ENCODE results near the gene PALM3. TPM values are rescaled to one million over a fixed set of nuclear protein-coding genes. Genes with fewer than 3 reads are reported as not detected.
A peak's percentile ranks its signal among the peaks of the same experiment; 100 is the strongest.

Gene PALM3, protein sequence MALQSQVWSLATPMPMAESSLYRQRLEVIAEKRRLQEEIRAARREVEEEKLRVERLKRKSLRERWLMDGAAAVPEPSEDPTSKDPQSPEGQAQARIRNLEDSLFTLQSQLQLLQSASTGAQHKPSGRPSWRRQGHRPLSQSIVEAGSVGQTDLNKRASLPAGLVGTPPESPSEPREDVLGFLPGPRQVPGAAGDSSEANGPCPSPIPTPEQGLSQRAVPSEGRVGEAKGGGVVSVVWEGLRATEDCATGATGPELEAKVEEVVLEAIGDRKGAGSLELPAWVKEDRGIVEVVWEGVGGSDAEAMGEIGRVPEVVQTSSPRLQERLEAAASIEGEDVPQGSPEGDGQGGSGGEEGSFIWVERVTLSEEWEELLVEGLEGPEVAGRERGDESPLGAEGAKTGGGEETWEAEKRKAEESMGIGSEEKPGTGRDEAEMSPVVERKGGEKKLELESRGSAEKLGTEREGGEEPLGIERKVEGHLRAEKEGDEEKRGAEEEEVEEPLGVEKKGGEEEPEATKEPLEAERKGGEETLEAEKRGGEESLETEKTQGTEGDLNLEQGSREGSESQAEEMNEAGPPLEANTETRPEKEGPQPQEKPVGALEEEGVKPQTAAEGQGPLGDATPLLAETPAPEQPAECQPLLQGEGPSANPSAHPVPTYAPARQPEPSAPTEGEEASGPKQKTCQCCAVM
- total RNA-seq: 10 to 100 TPM; 21.3 to 34.6 TPM
- 18.4 TPM for polyA plus RNA-seq (ENCODE audit: insufficient read depth, low read depth, low replicate concordance)
- long read RNA-seq, donor 1, partial matches to known transcripts: 0 of 1 reads
- long read RNA-seq, donor 1, other reads (novel, unspliced or antisense): 0 of 1 reads
- long read RNA-seq, donor 2, partial matches to known transcripts: 0 of 1 reads
- long read RNA-seq, donor 2, other reads (novel, unspliced or antisense): 0 of 1 reads

DNA sequence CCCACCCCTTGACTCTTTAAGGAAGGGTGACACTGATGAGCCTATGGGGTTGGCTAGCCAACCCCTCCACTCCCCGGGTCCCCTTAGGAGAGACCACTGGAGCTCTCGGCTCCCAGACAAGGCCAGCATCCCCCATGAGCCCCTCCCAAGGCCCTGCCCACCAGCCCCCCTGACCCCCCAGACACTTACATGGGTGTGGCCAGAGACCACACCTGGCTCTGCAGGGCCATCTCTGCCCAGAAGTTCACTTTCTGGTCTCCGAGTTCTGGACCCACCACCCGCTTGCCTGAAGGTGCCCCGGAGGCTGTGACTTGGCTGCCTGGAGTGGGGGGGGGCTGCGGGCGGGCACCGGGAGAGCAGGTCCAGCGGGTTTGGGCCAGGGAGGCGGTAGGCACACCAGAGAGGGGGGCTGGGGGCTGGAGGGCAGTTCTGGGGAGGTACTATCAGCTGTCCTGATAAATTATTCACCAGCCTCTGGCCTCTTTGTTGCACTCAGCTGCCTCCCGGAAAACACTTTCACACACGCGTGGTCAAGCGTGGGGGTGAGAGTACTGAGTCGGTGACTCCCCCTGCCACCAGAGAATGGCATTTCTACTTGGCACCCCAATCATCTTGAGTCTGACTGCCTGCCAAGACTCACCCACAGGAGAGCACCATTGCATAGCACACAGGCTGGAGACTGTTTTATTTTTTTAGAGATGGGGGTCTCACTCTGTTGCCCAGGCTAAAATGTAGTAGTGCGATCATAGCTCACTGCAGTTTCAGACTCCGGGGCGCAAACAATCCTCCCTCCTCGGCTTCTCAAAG is at the start of gene PALM3:
Gene PALM3 (minus strand): TSS at position 326 of the 807 bp plus-strand sequence. CDS start 96 bp downstream, at position 230.
- Histone ChIP-seq H3K27ac (no peak within 1 kb of the TSS), H3K27me3 (no peaks in the 10 kb centered on the region)
- TF ChIP-seq, protein P1, sequence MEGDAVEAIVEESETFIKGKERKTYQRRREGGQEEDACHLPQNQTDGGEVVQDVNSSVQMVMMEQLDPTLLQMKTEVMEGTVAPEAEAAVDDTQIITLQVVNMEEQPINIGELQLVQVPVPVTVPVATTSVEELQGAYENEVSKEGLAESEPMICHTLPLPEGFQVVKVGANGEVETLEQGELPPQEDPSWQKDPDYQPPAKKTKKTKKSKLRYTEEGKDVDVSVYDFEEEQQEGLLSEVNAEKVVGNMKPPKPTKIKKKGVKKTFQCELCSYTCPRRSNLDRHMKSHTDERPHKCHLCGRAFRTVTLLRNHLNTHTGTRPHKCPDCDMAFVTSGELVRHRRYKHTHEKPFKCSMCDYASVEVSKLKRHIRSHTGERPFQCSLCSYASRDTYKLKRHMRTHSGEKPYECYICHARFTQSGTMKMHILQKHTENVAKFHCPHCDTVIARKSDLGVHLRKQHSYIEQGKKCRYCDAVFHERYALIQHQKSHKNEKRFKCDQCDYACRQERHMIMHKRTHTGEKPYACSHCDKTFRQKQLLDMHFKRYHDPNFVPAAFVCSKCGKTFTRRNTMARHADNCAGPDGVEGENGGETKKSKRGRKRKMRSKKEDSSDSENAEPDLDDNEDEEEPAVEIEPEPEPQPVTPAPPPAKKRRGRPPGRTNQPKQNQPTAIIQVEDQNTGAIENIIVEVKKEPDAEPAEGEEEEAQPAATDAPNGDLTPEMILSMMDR (IDR thresholded peaks at IDR 0.05): no peak
- TF ChIP-seq POLR2A (IDR thresholded peaks at IDR 0.05): no peak

DNA sequence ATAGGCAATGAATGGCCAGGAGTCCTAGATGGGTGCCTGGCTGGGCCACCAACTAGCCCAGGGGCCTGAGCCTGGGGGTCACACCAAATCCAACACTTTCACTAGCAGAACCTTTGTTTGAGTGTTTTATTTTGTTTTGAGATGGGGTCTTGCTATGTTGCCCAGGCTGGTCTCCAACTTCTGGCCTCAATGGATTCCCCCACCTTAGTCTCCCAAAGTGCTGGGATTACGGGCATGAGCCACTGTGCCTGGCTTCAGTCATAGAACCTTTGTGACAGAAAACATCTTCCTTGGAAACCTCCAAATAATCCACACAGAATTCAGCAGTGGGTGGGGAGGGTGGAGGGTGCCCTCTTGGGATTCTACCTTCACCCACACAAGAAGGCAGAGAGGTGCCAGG is 49.6 kb upstream of the PALM3 start:
- no peaks in the 10 kb centered on the region for H3K36me3 ChIP-seq (ENCODE audit: low read depth, missing control alignments)
- DNase-seq: no peak
- 56 to 71% methylated on average over 1 of the region's 1 CpG for WGBS, 2 donors

More for the DNA sequence above, at the start of gene PALM3:
- no peaks in the 10 kb centered on the region for H3K36me3 ChIP-seq (ENCODE audit: low read depth, missing control alignments)
- 60 to 71% methylated on average over 14 to 19 of the region's 19 CpGs for WGBS, 2 donors
- no peaks in the 10 kb centered on the region for H3K9me3 ChIP-seq
- peak; percentile 59 for DNase-seq
- no peak within 1 kb of the TSS for H3K4me3 ChIP-seq
- intact Hi-C loops (cut with DNase I; ENCODE audit: low total_unique reads): no loop called here
- peaks cover 13% of the 10 kb centered on the region for H3K4me1 ChIP-seq

DNA sequence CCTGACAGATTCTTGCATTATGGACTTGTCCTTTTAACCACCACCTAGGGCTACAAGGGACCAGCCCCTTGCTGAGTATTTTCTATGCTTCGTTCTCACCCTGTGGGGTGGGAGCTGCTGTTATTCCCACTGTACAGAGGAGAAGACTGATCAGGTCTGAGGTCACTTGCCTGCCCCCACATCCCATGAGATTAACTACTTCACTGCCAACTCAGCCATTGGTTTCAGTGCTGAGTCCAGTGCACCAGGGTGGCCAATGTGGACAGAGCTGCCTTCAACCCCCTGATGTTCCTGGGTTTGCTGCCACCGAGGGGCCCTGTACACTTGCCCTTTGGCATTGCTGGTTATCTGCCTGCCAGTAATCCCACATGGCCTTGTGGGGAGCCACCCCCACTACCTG is 48.8 kb upstream of the PALM3 start:
- H3K4me1 ChIP-seq: peaks cover 61% of the 10 kb centered on the region
- no peak for TF ChIP-seq POLR2A (IDR thresholded peaks at IDR 0.05)
- TF ChIP-seq, protein P1 (IDR thresholded peaks at IDR 0.05): no peak
- H3K27ac ChIP-seq: no peak overlapping the region
- DNase-seq: no peak
- intact Hi-C loops (cut with DNase I; ENCODE audit: low total_unique reads): no loop called here
- H3K9me3 ChIP-seq: no peaks in the 10 kb centered on the region
- WGBS, 2 donors: 35 to 38% methylated on average over 2 of the region's 2 CpGs
- no peaks in the 10 kb centered on the region for H3K27me3 ChIP-seq
- H3K36me3 ChIP-seq (ENCODE audit: low read depth, missing control alignments): no peaks in the 10 kb centered on the region
- H3K4me3 ChIP-seq: no peak overlapping the region

More for the DNA sequence above, 49.6 kb upstream of the PALM3 start:
- Histone ChIP-seq H3K27me3 (no peaks in the 10 kb centered on the region), H3K9me3 (no peaks in the 10 kb centered on the region), H3K27ac (peak overlapping the region; percentile 89 to 90), H3K4me1 (peaks cover 69% of the 10 kb centered on the region), H3K4me3 (no peak overlapping the region)
- TF ChIP-seq, protein P1 (IDR thresholded peaks at IDR 0.05): no peak
- no peak for TF ChIP-seq POLR2A (IDR thresholded peaks at IDR 0.05)
- intact Hi-C loops (cut with DNase I; ENCODE audit: low total_unique reads): no loop called here

DNA sequence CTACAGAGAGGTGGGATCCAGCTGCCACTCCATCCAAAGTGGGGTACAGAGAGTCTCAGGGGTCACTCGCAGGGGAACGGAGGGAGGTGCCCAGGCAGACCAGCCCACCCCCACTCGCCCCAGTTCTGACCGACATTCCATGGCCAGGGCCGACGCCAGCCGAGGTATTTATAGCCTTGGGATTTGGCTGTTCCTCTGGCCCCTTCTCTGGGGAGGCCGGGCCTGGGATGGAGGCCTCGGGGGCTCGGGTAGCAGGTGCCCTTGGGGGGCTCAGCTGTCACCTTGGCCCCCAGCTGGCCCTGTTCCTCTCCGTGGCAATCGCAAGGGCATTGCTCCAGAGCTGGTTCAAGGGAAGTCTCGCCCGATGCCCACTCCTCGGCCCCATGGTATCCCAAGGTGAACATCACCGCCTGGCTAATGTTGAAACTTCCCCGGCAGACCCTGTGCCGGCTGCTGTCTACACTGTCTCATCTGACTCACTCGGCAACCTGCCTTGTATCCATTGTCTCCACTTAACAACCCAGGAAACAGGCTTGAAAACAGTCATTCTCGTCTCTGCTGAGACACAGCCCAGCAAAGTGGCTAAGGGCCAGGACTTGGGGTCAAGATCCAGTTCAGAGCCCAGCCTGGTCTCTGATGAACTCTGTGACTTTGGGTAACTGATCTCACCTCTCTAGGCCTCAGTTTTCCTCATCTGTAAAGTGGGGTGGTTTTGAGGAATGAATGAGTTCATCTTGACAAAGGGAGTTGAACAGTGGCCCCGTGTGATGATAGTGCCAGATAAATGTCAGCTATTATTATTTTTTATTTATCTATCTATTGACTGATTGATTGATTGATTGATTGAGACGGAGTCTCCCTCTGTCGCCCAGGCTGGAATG is 45.9 kb upstream of the PALM3 start:
- Histone ChIP-seq H3K4me1 (peaks cover 32% of the 10 kb centered on the region), H3K36me3 (ENCODE audit: low read depth, missing control alignments) (no peaks in the 10 kb centered on the region), H3K4me3 (no peak overlapping the region), H3K27ac (peak overlapping the region; percentile 65 to 80), H3K9me3 (no peaks in the 10 kb centered on the region), H3K27me3 (no peaks in the 10 kb centered on the region)
- DNase-seq: peak; percentile 41
- TF ChIP-seq, protein P1 (IDR thresholded peaks at IDR 0.05): no peak
- TF ChIP-seq POLR2A (IDR thresholded peaks at IDR 0.05): no peak
- intact Hi-C loops (cut with DNase I; ENCODE audit: low total_unique reads): no loop called here
- WGBS, 2 donors: 55 to 67% methylated on average over 14 to 19 of the region's 23 CpGs

Measured in testis (tissue), 5 donors.